GM18511 (cell line): Measurements from ENCODE around the gene ZGRF1.
A peak's percentile ranks its signal among the peaks of the same experiment; 100 is the strongest.
"Not testable (repeated sequence)": the region's sequence is repeated elsewhere in the genome, so short reads cannot be mapped to it uniquely, and the experiment has no call there.

Experiments
- ATAC-seq: cut with Tn5 transposase; IDR thresholded peaks from one replicate; pipeline ENCODE4 v1.9.1; 2021; ENCODE audit warnings: mild to moderate bottlenecking, moderate library complexity; ENCODE audit not compliant: unreplicated experiment

ZGRF1 gene, protein sequence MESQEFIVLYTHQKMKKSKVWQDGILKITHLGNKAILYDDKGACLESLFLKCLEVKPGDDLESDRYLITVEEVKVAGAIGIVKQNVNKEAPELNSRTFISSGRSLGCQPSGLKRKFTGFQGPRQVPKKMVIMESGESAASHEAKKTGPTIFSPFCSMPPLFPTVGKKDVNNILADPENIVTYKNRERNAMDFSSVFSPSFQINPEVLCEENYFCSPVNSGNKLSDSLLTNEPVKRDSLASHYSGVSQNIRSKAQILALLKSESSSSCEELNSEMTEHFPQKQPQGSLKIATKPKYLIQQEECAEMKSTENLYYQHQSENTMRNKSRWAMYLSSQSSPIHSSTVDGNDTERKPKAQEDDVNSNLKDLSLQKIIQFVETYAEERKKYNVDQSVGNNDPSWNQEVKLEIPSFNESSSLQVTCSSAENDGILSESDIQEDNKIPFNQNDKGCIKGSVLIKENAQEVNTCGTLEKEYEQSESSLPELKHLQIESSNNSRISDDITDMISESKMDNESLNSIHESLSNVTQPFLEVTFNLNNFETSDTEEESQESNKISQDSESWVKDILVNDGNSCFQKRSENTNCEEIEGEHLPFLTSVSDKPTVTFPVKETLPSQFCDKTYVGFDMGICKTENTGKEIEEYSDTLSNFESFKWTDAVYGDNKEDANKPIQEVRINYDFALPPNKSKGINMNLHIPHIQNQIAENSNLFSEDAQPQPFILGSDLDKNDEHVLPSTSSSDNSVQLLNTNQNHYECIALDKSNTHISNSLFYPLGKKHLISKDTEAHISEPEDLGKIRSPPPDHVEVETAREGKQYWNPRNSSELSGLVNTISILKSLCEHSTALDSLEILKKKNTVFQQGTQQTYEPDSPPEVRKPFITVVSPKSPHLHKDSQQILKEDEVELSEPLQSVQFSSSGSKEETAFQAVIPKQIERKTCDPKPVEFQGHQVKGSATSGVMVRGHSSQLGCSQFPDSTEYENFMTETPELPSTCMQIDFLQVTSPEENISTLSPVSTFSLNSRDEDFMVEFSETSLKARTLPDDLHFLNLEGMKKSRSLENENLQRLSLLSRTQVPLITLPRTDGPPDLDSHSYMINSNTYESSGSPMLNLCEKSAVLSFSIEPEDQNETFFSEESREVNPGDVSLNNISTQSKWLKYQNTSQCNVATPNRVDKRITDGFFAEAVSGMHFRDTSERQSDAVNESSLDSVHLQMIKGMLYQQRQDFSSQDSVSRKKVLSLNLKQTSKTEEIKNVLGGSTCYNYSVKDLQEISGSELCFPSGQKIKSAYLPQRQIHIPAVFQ (N-terminal part only)

DNA sequence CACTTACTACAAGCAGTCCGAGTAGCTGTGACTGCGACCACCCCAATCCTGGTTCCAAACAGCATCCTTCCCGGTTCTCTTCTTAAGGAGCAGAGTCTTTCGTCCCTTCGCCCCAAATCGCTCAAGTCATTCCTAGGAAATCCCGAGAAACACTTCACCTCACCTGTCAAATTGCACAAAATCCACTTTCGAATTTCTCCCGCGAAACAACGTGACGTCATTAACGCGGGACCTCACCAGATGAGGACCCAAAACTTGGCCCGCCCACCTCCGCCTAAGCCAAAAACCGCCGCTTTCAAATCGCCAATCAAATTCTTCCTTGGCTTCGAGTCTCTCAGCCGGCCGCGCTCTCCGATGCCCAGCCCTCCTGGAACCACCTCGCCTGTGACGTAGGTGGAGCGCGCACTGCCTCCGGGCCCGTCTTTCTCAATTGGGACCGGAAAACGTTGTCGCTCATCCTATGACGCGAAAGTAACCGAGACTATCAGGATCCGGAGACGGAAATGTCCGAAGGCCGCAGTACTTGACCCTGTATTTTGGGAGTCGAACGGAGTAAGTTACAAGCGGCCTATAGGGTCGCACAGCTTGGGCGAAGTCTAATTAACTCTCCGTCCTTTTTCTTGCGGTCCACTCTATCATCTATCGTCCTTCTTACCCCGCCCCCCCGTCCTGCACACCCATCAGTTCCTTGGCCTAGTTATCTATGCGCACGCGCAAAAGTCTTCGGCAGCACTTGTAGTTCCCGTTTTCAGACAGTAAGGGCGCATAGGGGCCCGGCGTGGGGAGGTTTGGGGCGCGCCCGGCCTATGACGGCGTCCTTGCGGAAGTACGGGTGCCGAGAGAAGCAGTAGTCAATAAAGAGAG is at the start of gene ZGRF1, which contains the start of gene LARP7:
Gene ZGRF1, minus strand, starts transcription at position 222 of the 864 bp plus-strand sequence. CDS start 3,733 bp downstream, outside the sequence.
Gene LARP7, plus strand, starts transcription at position 456 of the 864 bp plus-strand sequence. CDS start 7,527 bp downstream, outside the sequence.
- ATAC-seq = peak; percentile 90

DNA sequence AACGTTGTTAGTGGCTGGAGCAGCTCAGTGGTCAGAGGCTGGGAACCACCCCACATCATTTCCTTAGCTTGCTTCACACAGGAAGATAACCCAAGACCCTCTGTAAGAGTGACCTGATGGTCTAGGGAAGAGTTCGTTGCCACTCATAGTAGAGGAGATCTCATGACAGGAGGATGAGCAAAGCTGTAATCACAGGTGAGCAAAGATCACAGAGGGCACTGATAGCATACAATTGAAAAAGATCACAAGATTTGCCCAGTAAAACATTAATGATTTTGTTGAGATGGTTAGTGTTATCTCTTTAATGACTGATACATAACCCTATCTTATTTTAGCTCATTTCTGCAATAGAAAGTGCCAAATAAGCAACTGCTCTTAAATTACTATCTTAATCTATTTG is 44.3 kb upstream of the ZGRF1 start:
- no peak for ATAC-seq

DNA sequence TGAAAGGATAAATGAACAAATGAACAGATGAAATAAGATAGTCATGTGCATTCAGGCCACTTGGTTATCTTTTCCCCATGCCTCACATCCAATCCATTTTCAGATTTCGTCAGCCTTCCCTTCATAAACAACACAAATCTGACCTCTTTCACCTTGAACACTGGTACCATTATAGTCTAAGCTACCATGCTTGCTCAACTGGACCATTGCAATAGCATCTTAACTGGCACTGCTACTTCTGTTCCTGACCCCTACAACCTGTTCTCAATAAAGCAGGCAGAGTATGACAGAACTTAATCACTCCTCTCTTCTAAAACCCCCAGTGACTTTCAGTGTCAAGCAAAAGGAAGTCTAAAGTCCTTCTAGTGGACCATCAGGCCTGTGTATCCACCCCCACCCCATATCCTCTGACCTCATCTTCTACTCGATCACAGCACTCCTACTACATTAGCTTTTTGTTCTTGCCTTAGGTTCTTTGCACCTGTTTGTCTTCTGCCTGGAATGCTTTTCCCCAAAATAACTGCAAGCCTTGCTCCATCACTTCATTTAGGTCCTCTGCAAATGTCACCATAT is 40.9 kb upstream of the ZGRF1 start:
- no peak for ATAC-seq

DNA sequence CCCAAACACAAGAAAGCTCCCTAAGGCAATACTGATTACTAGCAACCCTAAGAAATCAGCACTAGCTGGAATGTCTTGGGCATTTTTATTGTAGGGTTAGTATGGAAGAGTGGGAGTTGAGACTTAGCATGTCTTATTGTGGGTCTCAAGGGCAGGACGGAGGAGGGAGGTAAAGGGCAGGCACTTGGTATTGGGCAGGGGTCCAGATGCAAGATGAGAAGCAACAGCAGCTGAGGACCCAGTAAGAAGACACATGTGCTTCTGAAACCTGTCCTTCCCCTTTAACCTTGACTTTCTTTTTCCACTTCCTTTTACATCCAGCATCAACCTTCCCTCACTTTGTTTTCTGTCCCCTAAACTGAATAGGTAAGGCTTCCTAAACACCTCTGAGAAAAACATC is 37.7 kb upstream of the ZGRF1 start:
- no peak for ATAC-seq

DNA sequence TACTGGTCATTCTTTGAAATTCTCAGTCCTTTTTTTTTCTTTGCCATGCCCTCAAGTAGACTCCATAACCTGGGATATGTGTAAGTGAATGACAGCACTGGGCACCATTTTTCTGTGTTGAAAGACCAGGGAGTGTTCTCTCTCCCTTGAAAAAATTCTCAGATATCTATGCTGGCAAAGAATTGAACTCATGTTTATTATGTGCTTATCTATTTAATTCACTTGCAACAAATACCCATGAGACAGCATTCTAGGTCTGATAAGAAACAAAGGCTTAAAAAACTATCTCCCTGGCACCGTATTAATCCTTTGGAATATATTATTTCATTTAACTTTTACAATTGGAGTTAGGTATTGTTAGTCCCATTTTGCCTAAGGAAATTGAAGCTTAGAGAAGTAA is 37.0 kb upstream of the ZGRF1 start:
- no peak for ATAC-seq

DNA sequence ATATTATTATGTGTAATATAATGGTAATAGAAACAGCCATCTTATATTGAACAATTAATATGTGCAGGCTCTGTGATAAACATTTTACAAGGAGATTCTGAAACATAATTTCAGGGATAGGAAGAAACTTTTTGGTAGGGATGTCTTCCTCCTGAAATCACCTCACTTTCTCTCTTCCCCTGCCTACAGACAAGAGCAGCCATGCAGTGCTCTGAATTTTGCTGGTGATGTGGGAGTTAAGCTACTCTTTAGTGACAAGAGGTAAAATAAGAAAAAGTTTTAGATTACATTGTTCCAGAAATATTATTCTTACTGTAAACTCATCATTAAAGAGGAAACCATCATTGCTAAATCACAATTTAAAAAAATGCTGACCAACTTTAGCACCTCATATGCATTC is 36.4 kb upstream of the ZGRF1 start:
- ATAC-seq = no peak

DNA sequence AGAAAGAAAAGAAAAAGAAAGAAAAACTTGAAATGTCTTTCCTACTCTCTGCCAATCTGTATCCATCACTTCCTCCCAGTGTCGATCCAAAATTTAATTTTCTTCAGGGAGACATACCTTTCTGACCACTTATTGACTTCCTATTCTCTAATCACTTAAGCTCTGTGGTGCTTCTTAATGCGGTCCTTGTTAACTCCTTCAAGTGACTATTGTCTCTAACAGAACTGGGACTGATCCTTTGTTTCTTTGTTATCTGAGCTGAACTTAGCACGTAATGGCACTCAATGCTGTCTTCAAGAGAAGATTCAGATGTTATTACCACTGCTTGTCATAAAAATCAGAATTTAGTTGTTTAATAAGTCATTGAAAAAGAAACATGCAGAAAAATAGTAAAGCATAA is 31.4 kb upstream of the ZGRF1 start:
- ATAC-seq = no peak

DNA sequence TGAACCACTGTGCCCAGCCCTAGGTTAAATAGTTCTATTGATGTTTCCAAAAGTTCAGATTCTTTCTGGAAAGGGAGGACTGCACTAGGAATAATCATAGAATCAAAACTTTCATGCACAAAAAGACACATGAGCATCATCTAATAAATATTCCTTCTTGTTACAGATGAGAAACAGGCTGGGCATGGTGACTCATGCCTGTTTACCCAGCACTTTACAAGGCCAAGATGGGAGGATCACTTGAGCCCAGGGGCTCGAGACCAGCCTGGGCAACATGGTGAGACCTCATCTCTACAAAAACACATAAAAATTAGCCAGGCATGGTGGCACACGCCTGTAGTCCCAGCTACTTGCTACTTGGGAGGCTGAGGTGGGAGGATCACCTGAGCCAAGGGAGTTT is 27.9 kb upstream of the ZGRF1 start:
- ATAC-seq = no peak

DNA sequence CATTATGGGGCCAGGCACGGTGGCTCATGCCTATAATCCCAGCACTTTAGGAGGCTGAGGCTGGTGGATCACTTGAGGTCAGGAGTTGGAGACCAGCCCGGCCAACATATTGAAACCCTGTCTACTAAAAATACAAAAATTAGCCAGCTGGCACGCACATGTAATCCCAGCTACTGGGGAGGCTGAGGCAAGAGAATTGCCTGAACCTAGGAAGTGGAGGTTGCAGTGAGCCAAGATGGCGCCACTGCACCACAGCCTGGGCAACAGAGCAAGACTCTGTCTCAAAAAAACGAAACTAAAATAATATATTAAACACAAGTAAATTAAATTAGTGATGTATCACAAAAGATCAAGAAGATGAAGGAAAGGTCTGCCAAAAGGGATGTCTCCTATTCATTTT is 19.4 kb upstream of the ZGRF1 start:
- not testable (repeated sequence) for ATAC-seq

DNA sequence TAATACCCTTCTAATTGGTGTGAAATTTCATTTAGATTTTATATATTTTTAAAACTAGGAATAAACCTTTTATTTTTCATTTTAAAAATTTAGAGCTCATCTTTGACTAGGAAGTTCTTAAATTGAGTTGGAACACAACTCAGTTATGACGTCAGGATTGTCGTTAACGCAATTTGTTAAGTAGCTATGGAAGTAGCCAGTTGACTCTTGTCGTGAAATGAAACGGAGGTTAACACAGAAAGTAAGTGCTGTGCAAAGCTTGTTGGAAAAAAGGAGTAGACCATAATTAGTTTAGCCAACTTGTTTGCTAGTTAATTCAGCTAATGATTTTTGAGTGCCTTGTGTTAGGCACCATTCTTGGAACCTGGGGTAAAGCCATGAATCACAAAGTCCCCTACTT is 18.6 kb upstream of the ZGRF1 start:
- ATAC-seq = no peak

DNA sequence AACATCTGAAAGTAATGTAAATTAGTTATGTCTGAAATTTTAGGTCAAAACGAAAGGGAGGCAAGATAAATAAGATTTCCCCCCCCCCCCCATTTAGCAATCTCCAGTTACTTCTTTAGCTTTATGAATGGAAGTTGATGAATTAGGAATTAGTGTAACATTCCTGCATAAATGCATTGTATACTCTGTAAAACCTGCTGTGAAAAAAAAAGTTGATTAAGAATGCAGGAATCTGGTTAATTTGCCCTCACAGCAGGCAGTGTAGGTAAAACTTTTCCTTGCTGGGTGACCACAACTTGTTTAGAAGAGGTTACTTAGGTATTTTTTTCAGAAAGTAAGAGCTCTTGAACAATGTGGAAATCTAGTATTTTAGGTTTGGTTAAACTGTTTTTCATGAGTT is 15.5 kb upstream of the ZGRF1 start:
- no peak for ATAC-seq

DNA sequence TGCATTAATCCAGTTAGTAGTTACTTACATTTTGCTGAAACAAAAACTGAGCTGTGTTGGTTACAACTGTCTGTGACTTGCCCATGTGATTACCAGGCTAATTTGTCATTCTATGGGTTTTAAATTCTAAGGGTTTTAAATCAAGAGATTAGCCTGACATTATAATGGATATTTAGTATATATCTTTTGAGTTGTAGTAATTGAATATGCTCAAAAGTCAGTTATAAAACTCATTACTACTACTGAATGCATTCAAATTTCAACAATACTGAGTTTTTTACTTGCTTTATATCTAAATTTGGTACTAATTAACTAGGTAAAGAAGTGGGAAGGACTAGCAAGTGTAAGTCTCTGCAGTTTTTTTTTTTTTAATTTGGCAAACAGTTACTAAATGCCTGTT is 14.9 kb upstream of the ZGRF1 start:
- no peak for ATAC-seq

DNA sequence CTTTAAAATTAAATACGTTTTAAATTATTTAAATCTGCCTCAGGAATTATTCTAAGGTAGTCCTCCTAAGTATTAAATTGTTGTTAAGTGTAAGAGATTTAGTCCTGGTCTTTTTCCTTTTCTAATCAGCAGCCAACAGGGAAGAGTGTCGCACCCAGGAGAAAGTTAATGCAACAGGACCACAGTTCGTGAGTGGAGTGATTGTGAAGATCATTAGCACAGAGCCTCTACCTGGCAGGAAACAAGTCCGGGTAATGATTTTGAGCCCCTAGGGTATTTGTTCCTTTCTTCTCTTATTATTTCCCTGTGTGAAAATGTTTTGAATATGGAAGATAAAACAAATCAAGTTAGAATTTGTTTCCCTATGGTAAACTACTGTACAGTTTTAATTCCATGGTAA is 13.6 kb upstream of the ZGRF1 start:
- ATAC-seq = no peak

DNA sequence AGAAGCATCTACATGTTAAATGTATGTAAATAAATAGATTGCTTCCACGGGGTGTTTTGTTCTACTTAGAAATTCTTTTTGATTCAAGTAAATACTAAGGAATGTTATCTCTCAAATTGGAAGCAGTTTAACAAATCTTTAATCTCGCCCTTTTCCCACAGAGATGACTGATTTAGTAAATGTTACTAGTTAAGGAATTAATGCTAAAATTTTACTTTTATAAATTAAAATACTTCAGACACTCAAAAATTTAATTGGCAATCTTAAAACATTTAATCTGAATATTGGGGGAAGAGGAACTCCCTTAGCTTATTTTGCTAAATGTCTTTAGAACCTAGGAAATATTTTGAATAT is 12.3 kb upstream of the ZGRF1 start:
- no peak for ATAC-seq

DNA sequence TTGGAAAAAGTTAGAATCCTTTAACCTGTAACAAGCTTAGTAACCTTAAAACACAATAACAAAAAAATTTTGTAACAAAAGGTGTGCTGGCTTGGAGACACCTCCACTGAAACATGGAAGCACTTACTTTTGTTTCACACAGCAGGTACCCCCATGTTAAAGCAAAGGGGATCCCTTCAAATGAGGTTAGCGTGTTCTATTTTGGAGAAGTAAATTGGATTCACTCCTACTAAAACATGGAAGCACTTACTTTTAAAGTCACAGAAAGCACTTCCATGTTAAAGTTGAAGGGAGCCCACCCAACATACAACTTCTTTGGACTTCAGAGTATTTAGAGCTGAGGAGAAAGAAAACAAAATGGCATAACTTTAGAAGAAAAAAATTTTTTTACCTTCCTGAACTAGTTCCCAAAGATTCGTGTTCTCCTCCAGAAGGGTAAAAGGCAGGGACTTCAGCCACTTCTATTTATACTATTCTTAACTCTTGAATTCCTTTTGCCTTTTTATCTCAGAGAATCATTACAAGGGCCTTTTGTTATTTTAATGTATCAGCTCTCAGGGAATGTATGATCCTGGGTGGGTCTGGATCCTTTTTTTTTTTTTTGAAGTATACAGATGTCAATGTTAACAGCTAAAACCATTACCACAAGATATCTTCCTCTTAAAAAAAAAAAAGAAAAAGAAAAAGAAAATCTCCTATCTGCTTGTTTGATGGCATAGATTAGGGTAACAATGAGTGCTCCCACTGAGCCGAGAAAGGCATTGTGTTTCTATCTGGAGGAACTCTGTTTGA is 11.8 kb upstream of the ZGRF1 start:
- no peak for ATAC-seq

DNA sequence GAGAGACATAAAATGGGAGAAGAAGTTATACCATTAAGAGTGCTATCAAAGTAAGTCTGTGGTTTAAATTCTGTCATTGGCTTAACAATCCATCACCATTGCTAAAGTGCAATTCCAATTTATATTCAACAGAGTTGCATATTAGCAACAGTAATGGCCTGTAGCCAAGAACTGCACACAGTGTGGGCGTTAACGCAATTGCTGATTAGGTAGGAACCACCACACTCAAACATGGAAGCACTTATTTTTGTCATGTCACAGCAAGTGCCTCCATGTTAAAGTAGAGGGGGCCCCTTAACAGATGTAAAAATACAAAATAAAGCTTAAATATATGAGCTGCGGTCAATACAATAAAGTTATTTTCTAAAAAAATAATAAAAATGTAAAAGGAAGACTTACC is 11.1 kb upstream of the ZGRF1 start:
- no peak for ATAC-seq

DNA sequence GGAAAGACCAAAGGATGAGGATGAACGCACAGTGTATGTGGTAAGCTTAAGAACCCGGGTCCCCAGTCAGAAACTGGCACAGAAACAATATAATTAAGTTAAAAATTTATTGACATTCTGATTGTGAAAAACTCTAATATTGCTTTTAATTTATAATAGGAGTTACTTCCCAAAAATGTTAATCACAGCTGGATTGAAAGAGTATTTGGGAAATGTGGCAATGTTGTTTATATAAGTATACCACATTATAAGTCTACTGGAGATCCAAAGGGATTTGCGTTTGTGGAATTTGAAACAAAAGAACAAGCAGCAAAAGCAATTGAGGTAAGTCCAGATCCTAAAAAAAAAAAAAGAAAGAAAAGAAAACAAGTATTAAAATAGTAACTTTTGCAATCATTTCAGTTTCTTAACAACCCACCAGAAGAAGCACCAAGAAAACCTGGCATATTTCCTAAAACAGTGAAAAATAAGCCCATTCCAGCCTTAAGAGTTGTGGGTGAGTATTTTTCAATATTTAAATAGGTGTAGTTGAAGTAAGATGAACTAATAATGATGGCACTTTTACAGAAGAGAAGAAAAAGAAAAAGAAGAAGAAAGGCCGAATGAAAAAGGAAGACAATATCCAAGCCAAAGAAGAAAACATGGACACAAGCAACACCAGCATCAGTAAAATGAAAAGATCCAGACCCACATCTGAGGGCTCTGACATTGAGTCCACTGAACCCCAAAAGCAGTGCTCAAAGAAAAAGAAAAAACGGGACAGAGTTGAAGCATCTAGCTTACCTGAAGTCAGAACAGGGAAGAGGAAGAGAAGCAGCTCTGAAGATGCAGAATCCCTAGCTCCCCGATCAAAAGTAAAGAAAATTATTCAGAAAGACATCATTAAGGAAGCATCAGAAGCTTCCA is 10.2 kb upstream of the ZGRF1 start:
- no peak for ATAC-seq
